ENCODE measurements around the gene TEX11.

TEX11 gene

GRCh38 chrX:70479922-70480659, 428.4 kb downstream of the TEX11 start:
- no peak for TF ChIP-seq CTCF (IDR thresholded peaks at IDR 0.05; ENCODE audit: low read depth, low read length, missing control alignments)
- H3K4me3 ChIP-seq (replicated peaks; ENCODE audit: low read depth, low read length): no peak overlapping the region
- DNase-seq (ENCODE audit: extremely low read depth, low read depth): no peak

GRCh38 chrX:70479247-70479921, 429.1 kb downstream of the TEX11 start:
- DNase-seq (ENCODE audit: extremely low read depth, low read depth): no peak
- no peak for TF ChIP-seq CTCF (IDR thresholded peaks at IDR 0.05; ENCODE audit: low read depth, low read length, missing control alignments)
- no peak overlapping the region for H3K4me3 ChIP-seq (replicated peaks; ENCODE audit: low read depth, low read length)
